Esophagus squamous epithelium (tissue), 5 donors: ENCODE data around the gene PIK3C3. TPM values are rescaled to one million over a fixed set of nuclear protein-coding genes. Genes with fewer than 3 reads are reported as not detected.
"Not testable (repeated sequence)": the region's sequence is repeated elsewhere in the genome, so short reads cannot be mapped to it uniquely, and the experiment has no call there.

ENCODE experiments used
- DNase-seq: peaks from one replicate; lab custom pipeline; 2025; lab: John Stamatoyannopoulos, UW
- H3K27ac ChIP-seq, 4 donors: fragments of 200-600 bp; sonication (generic); one replicate each; pipeline ENCODE4 v1.5.1; 2016 to 2019; ENCODE audit warnings: mild to moderate bottlenecking in 1 of 4
- H3K27me3 ChIP-seq, 4 donors: fragments of 200-600 bp; sonication (generic); 1 replicate in 3 of 4; 2 replicates in 1 of 4; pipeline versions ENCODE4 v1.5.1 to v1.6.0; 2017 to 2021; ENCODE audit warnings: antibody characterized with exemption in 1 of 4
- H3K36me3 ChIP-seq, 3 donors: fragments of 200-600 bp; sonication (generic); one replicate each; pipeline ENCODE4 v1.5.1; 2016 to 2019
- H3K4me1 ChIP-seq, 3 donors: fragments of 200-600 bp; sonication (generic); one replicate each; pipeline ENCODE4 v1.5.1; 2017 to 2019
- H3K4me3 ChIP-seq, 4 donors: fragments of 200-600 bp; sonication (generic); 1 replicate in 3 of 4; 2 replicates in 1 of 4; pipeline ENCODE4 v1.5.1; 2016 to 2019; ENCODE audit warnings: mild to moderate bottlenecking in 2 of 4, moderate library complexity in 1 of 4
- H3K9me3 ChIP-seq, 3 donors: fragments of 200-600 bp; sonication (generic); one replicate each; pipeline ENCODE4 v1.5.1; 2016 to 2019
- CTCF ChIP-seq, 6 experiments: fragments of 450-650 bp in 4 of 6; fragments of 200-600 bp in 2 of 6; sonication (generic) in 2 of 6; IDR thresholded peaks; one replicate each; pipeline ENCODE4 v1.5.1; 2016 to 2019; ENCODE audit warnings: antibody characterized with exemption in 6 of 6, mild to moderate bottlenecking in 4 of 6, moderate library complexity in 4 of 6
- POLR2A ChIP-seq, 4 donors: fragments of 450-650 bp; IDR thresholded peaks; one replicate each; pipeline ENCODE4 v1.6.1; 2017; ENCODE audit warnings: antibody characterized with exemption in 4 of 4, mild to moderate bottlenecking in 4 of 4, moderate library complexity in 3 of 4
- WGBS, 2 donors: methylation state at CpG; one replicate each; pipeline ENCODE4 v1.1.5; 2018; 5-methylcytosine and 5-hydroxymethylcytosine counted together
- intact Hi-C: fragments of 100-400 bp; cut with DNase I; formaldehyde crosslinking; loops from one replicate; pipeline ENCODE4 v1.15.0; 2022
- total RNA-seq, 4 donors: library from RNA; depleted of rRNA; stranded (reverse); fragments of >200 nt; gene quantifications; one replicate each; pipeline ENCODE4 v1.1.0, GENCODE V29; 2016
- donor health status: DM: yes; HTN: yes; CAD: no.

PIK3C3 gene
- total RNA-seq, 4 donors from 2014 or later, result 17.2 to 43.9 (median 23.6) TPM

- no peak overlapping the region for H3K27ac ChIP-seq
- H3K27me3 ChIP-seq, result no peaks in the 10 kb centered on the region
- intact Hi-C loops, result no loop called here
- H3K9me3 ChIP-seq, result no peaks in the 10 kb centered on the region
- H3K4me1 ChIP-seq, result no peaks in the 10 kb centered on the region
- no peak overlapping the region for H3K4me3 ChIP-seq
- H3K36me3 ChIP-seq, result peaks cover 0 to 83% (median 0%) of the 10 kb centered on the region in 3 donors
- no peak for TF ChIP-seq POLR2A (IDR thresholded peaks at IDR 0.05)
- no peak for TF ChIP-seq CTCF (IDR thresholded peaks at IDR 0.05)
- no peak for DNase-seq
- 94 to 98% methylated on average over 2 of the region's 2 CpGs for WGBS, 2 donors
Measured at GRCh38 chr18:42004653-42005052, 49.6 kb downstream of the PIK3C3 start.

GRCh38 chr18:42005782-42006181, 50.7 kb downstream of the PIK3C3 start:
- H3K27ac ChIP-seq, result no peak overlapping the region
- no peak overlapping the region for H3K4me3 ChIP-seq
- H3K4me1 ChIP-seq, result no peaks in the 10 kb centered on the region
- H3K9me3 ChIP-seq, result no peaks in the 10 kb centered on the region
- DNase-seq, result no peak
- TF ChIP-seq CTCF (IDR thresholded peaks at IDR 0.05) (no peak), POLR2A (IDR thresholded peaks at IDR 0.05) (no peak)
- no peaks in the 10 kb centered on the region for H3K27me3 ChIP-seq
- peaks cover 0 to 83% (median 0%) of the 10 kb centered on the region in 3 donors for H3K36me3 ChIP-seq
- intact Hi-C loops, result no loop called here

GRCh38 chr18:42009457-42009856, 54.4 kb downstream of the PIK3C3 start:
- DNase-seq, H3K27ac ChIP-seq, H3K9me3 ChIP-seq, intact Hi-C loops, H3K4me3 ChIP-seq, H3K4me1 ChIP-seq, H3K27me3 ChIP-seq: not testable (repeated sequence)
- H3K36me3 ChIP-seq, result peaks cover 0 to 73% (median 0%) of the 10 kb centered on the region in 3 donors

DNA sequence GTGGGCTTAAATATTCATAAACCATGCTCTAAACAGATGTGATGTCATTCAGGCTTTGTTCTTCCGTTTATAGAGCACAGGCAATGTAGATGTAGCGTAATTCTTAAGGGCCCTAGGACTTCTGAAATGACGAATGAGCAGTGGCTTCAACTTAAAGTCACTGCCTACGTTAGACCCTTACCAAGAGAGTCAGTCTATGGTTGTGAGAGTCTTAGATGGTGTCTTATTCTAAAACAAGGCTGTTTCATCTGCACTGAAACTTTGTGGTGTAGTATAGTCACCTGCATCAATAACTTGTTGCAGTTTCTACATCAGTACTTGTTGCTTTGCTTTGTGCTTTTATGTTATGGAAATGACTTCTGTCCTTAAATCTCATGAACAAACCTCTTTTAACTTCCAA, 56.0 kb downstream of the PIK3C3 start:
- Histone ChIP-seq H3K9me3 (no peaks in the 10 kb centered on the region), H3K27me3 (no peaks in the 10 kb centered on the region), H3K36me3 (peaks cover 0 to 72% (median 0%) of the 10 kb centered on the region in 3 donors), H3K4me3 (no peak overlapping the region), H3K27ac (no peak overlapping the region), H3K4me1 (no peaks in the 10 kb centered on the region)
- no peak for TF ChIP-seq POLR2A (IDR thresholded peaks at IDR 0.05)
- TF ChIP-seq CTCF (IDR thresholded peaks at IDR 0.05), result no peak
- DNase-seq, result no peak
- intact Hi-C loops, result no loop called here
- 81 to 93% methylated on average over 4 of the region's 4 CpGs for WGBS, 2 donors

DNA sequence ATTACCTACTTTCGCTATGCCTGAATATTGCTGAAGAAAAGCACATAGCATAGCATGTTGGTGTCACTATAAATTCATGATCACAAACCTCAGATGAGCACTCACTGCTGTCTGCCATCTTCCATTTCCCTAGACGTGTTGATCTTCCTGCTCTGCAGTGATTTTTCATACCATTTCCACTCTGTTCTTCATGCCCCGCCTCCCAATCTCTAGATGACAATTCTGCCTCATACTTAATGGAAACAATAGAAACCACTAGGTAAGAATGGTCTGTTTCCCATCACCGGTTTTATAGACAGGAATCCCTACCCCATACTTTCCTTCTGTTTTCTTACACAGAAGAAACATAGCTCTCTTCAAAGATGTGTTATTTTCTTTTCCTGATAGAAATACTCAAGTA, 63.8 kb downstream of the PIK3C3 start:
- no peaks in the 10 kb centered on the region for H3K27me3 ChIP-seq
- WGBS, 2 donors, result 88 to 92% methylated on average over 4 of the region's 4 CpGs
- DNase-seq, result no peak
- peaks cover 0 to 81% (median 0%) of the 10 kb centered on the region in 3 donors for H3K36me3 ChIP-seq
- H3K27ac ChIP-seq, result no peak overlapping the region
- H3K4me3 ChIP-seq, result no peak overlapping the region
- intact Hi-C loops, result no loop called here
- no peaks in the 10 kb centered on the region for H3K9me3 ChIP-seq
- no peak for TF ChIP-seq POLR2A (IDR thresholded peaks at IDR 0.05)
- no peak for TF ChIP-seq CTCF (IDR thresholded peaks at IDR 0.05)
- no peaks in the 10 kb centered on the region for H3K4me1 ChIP-seq

DNA sequence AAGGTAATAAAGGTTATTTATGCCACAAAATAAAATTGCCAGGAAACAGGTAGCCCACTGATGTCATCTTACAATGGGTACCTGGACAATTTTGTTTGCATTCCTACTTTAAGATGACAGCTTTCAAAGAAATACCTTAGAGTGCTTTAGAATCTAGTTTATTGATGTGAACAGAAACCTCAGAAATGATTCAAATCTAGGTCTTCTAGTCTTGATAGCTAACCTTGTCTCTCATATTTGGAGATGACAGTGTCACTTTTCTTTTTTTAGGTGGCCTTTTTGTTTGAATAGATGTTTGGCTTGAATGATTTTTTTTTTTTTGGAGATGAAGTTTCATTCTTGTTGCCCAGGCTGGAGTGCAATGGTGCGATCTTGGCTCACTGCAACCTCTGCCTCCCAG, 69.1 kb downstream of the PIK3C3 start:
- Histone ChIP-seq H3K27ac (no peak overlapping the region), H3K9me3 (no peaks in the 10 kb centered on the region), H3K36me3 (peaks cover 0 to 63% (median 0%) of the 10 kb centered on the region in 3 donors), H3K4me3 (no peak overlapping the region), H3K27me3 (no peaks in the 10 kb centered on the region), H3K4me1 (no peaks in the 10 kb centered on the region)
- TF ChIP-seq POLR2A (IDR thresholded peaks at IDR 0.05) (no peak), CTCF (IDR thresholded peaks at IDR 0.05) (no peak)
- intact Hi-C loops, result no loop called here
- WGBS, 2 donors, result 83 to 86% methylated on average over 1 of the region's 1 CpG
- no peak for DNase-seq
